NCI-H2227 treated with DMSO at 0.1 percent for 48 hours (cell line): ENCODE results near the gene CERS6.
"Not testable (repeated sequence)": the region's sequence is repeated elsewhere in the genome, so short reads cannot be mapped to it uniquely, and the experiment has no call there.

Experiments
- DNase-seq: peaks from one replicate; lab custom pipeline; 2025; lab: John Stamatoyannopoulos, UW

Gene CERS6

GRCh38 chr2:168455645-168456520, at the start of gene CERS6:
Gene CERS6, plus strand, starts transcription at chr2:168456272. Its CDS starts 177 bp downstream, at chr2:168456449.
- peak; percentile 91 for DNase-seq

- not testable (repeated sequence) for DNase-seq
Measured at GRCh38 chr2:168412301-168412700, 43.8 kb upstream of the CERS6 start.

- DNase-seq = not testable (repeated sequence)
Measured at GRCh38 chr2:168413101-168413500, 43.0 kb upstream of the CERS6 start.

- no peak for DNase-seq
Measured at GRCh38 chr2:168416555-168416954, 39.5 kb upstream of the CERS6 start.

GRCh38 chr2:168422584-168422983, 33.5 kb upstream of the CERS6 start:
- DNase-seq = no peak

GRCh38 chr2:168424112-168424951, 31.7 kb upstream of the CERS6 start:
- no peak for DNase-seq

GRCh38 chr2:168424971-168425370, 31.1 kb upstream of the CERS6 start:
- DNase-seq = no peak

- no peak for DNase-seq
Measured at GRCh38 chr2:168426861-168427260, 29.2 kb upstream of the CERS6 start.

- DNase-seq = no peak
Measured at GRCh38 chr2:168427451-168427850, 28.6 kb upstream of the CERS6 start.

- DNase-seq = no peak
Measured at GRCh38 chr2:168428431-168428830, 27.6 kb upstream of the CERS6 start.

- no peak for DNase-seq
Measured at GRCh38 chr2:168429988-168430387, 26.1 kb upstream of the CERS6 start.

GRCh38 chr2:168430431-168430830, 25.6 kb upstream of the CERS6 start:
- DNase-seq = no peak

- DNase-seq = peak; percentile 70
Measured at GRCh38 chr2:168431301-168432024, 24.6 kb upstream of the CERS6 start.

- no peak for DNase-seq
Measured at GRCh38 chr2:168432100-168432499, 24.0 kb upstream of the CERS6 start.

GRCh38 chr2:168432565-168433186, 23.4 kb upstream of the CERS6 start:
- DNase-seq = peak; percentile 81

GRCh38 chr2:168433527-168433926, 22.5 kb upstream of the CERS6 start:
- DNase-seq = peak; percentile 48

- peak; percentile 88 for DNase-seq
Measured at GRCh38 chr2:168434146-168434545, 21.9 kb upstream of the CERS6 start.

GRCh38 chr2:168436840-168437239, 19.2 kb upstream of the CERS6 start:
- DNase-seq = no peak

GRCh38 chr2:168438553-168438952, 17.5 kb upstream of the CERS6 start:
- DNase-seq = no peak

GRCh38 chr2:168439536-168439935, 16.5 kb upstream of the CERS6 start:
- DNase-seq = no peak

GRCh38 chr2:168441214-168441872, 14.7 kb upstream of the CERS6 start:
- no peak for DNase-seq
